Trophoblast cell (in vitro differentiated cells and primary cell): ENCODE data around the gene CHKB.
"Not testable (repeated sequence)": the region's sequence is repeated elsewhere in the genome, so short reads cannot be mapped to it uniquely, and the experiment has no call there.

Experiments used
- DNase-seq, 2 donors: peaks; one replicate each; pipeline ENCODE4 v3.0.0-alpha.2; 2016
- H2AFZ ChIP-seq: 2 replicates; pipeline ENCODE4 v1.6.1; 2013; ENCODE audit warnings: low read length, moderate library complexity, mild to moderate bottlenecking; ENCODE audit not compliant: insufficient read depth, poor library complexity
- H2AK5ac ChIP-seq: 2 replicates; pipeline ENCODE4 v1.6.1; 2013; ENCODE audit warnings: mild to moderate bottlenecking, low read length
- H2BK120ac ChIP-seq: 2 replicates; pipeline ENCODE4 v1.6.1; 2013; ENCODE audit warnings: low read length, mild to moderate bottlenecking, moderate library complexity; ENCODE audit not compliant: insufficient read depth, poor library complexity
- H2BK12ac ChIP-seq: 2 replicates; pipeline ENCODE4 v1.6.1; 2013; ENCODE audit warnings: mild to moderate bottlenecking, low read length, moderate library complexity
- H2BK5ac ChIP-seq: 2 replicates; pipeline ENCODE4 v1.6.1; 2013; ENCODE audit warnings: low read length, low read depth, moderate library complexity, mild to moderate bottlenecking; ENCODE audit not compliant: poor library complexity
- H3K14ac ChIP-seq: 2 replicates; pipeline ENCODE4 v1.6.1; 2013; ENCODE audit warnings: mild to moderate bottlenecking, low read length
- H3K18ac ChIP-seq: 2 replicates; pipeline ENCODE4 v1.6.1; 2013; ENCODE audit warnings: mild to moderate bottlenecking, low read length
- H3K23ac ChIP-seq: 2 replicates; pipeline ENCODE4 v1.6.1; 2013; ENCODE audit warnings: low read length
- H3K27ac ChIP-seq: 2 replicates; pipeline ENCODE4 v1.5.1; 2013; ENCODE audit warnings: low read depth, mild to moderate bottlenecking, inconsistent platforms, low read length, moderate library complexity
- H3K27me3 ChIP-seq: 2 replicates; pipeline ENCODE4 v1.6.1; 2013; ENCODE audit warnings: inconsistent platforms, mild to moderate bottlenecking, low read length, moderate library complexity; ENCODE audit not compliant: insufficient read depth
- H3K36me3 ChIP-seq, 2 experiments: 1 replicate in 1 of 2; 2 replicates in 1 of 2; pipeline ENCODE4 v1.6.1; 2013; ENCODE audit warnings: low read length in 2 of 2, mild to moderate bottlenecking in 2 of 2, moderate library complexity in 1 of 2; ENCODE audit not compliant: insufficient read depth in 2 of 2, control insufficient read depth in 1 of 2
- H3K4ac ChIP-seq: 2 replicates; pipeline ENCODE4 v1.6.1; 2013; ENCODE audit warnings: low read depth, mild to moderate bottlenecking, low read length, moderate library complexity
- H3K4me1 ChIP-seq, 2 experiments: 1 replicate in 1 of 2; 2 replicates in 1 of 2; pipeline ENCODE4 v1.6.1; 2013; ENCODE audit warnings: low read length in 2 of 2, mild to moderate bottlenecking in 2 of 2, moderate library complexity in 1 of 2; ENCODE audit not compliant: insufficient read depth in 2 of 2, control insufficient read depth in 1 of 2
- H3K4me2 ChIP-seq: 2 replicates; pipeline ENCODE4 v1.6.1; 2013; ENCODE audit warnings: inconsistent platforms, mild to moderate bottlenecking, low read length, moderate library complexity
- H3K4me3 ChIP-seq: 2 replicates; pipeline ENCODE4 v1.5.1; 2013; ENCODE audit warnings: mild to moderate bottlenecking, low read depth, low read length, inconsistent platforms
- H3K79me1 ChIP-seq: one replicate; pipeline ENCODE4 v1.6.1; 2013; ENCODE audit warnings: low read length
- H3K79me2 ChIP-seq: 2 replicates; pipeline ENCODE4 v1.6.1; 2013; ENCODE audit warnings: low read length, mild to moderate bottlenecking; ENCODE audit not compliant: control insufficient read depth, insufficient read depth, poor library complexity
- H3K9ac ChIP-seq: 2 replicates; pipeline ENCODE4 v1.6.1; 2013; ENCODE audit warnings: mild to moderate bottlenecking, low read length
- H3K9me3 ChIP-seq: 2 replicates; pipeline ENCODE4 v1.6.1; 2013; ENCODE audit warnings: low read depth, mild to moderate bottlenecking, control low read depth, inconsistent platforms, low read length; ENCODE audit not compliant: insufficient read depth
- H4K12ac ChIP-seq: 2 replicates; pipeline ENCODE4 v1.6.1; 2013; ENCODE audit warnings: low read depth, mild to moderate bottlenecking, low read length, moderate library complexity
- H4K8ac ChIP-seq: 2 replicates; pipeline ENCODE4 v1.6.1; 2013; ENCODE audit warnings: low read depth, mild to moderate bottlenecking, low read length, moderate library complexity
- H4K91ac ChIP-seq: one replicate; pipeline ENCODE4 v1.6.1; 2013; ENCODE audit warnings: low read depth, mild to moderate bottlenecking, low read length, moderate library complexity
- WGBS: extraction: QIAGEN DNeasy Blood & Tissue Kit; methylation state at CpG from one replicate; pipeline ENCODE4 v1.1.7; 2013; ENCODE audit warnings: missing lambda C conversion rate; ENCODE audit not compliant: insufficient read length, insufficient coverage; ENCODE audit errors: extremely low coverage; 5-methylcytosine and 5-hydroxymethylcytosine counted together

CHKB gene

DNA sequence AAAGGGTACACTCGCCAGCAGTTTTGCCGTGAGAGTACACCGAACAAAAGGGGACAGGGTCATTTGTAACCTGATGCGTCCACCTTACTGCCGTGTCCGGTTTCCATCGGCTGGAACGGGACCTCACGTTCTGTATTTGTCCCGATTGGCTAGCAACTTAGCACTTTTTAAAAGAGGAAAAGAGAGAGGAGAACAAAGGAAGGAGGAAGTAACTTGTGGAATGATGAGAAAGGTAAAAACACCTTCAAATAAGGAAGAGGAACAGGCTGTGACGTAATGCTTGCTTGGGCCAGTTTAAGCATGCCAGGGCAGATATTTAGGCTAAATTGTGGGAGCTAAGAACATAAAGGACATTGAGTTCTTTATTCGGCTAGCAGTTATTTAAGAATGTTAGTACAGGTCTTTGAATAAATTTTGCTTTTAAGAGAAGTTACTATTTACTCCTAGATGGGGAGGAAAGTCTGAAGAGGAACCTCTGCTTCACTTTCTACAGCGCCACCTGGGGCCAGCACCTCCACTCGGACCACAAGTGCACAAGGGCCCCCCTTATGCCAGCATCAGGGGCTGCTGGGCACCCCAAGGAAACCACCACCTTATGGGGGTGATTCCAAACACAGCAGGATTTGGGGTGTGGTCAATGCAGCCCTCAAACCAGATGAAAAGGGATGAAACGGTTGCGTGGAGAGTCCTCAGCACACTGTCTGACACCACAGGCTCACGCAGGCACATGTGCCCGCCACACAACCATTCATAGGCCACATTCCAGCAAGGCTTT lies 39.5 kb upstream of the CHKB start:
- Histone ChIP-seq H3K23ac (no peak overlapping the region), H3K18ac (no peak overlapping the region), H2AFZ (no peak overlapping the region), H3K4me1 (peaks cover 1 to 2% of the 10 kb centered on the region in 2 experiments), H4K91ac (no peak overlapping the region), H3K27ac (no peak overlapping the region), H4K12ac (no peak overlapping the region), H3K9me3 (peaks cover 1% of the 10 kb centered on the region), H3K14ac (no peak overlapping the region), H3K27me3 (no peaks in the 10 kb centered on the region), H3K9ac (no peak overlapping the region), H2BK12ac (no peak overlapping the region), H3K4me2 (no peak overlapping the region), H3K4ac (no peak overlapping the region), H2BK5ac (no peak overlapping the region), H2BK120ac (no peak overlapping the region), H2AK5ac (no peak overlapping the region), H3K4me3 (no peak overlapping the region), H3K36me3 (peaks cover 9 to 13% of the 10 kb centered on the region in 2 experiments), H3K79me1 (no peaks in the 10 kb centered on the region), H3K79me2 (no peaks in the 10 kb centered on the region), H4K8ac (no peak overlapping the region)
- peak in 1 of 2 donors; percentile 20 for DNase-seq
- no CpG with 5 or more reads among the region's 18 CpGs for WGBS

DNA sequence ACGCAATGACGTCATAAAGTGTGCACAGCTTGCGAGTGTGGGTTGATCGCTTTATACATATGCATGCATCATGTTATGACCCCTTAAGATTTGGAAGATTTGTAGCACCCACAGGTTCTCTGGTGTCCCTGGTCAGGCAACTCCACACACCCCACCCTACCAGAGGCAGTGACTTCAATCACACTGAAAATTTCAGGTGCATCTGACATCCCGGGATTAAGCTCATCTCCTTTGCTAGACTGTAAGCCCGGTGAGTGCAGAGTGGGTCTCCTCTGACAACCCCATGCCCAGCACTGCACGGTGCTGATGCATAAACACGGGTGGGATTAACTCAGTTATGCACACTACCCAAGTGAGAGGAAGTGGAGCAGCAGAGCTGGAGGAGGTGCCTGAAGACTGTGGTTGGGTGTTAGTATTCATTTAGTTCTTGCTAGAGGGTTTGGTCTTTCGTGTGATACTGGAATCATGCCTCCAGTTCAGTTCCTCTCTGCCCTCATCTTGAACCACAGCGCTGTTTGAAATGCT lies 38.8 kb upstream of the CHKB start:
- WGBS = no CpG with 5 or more reads among the region's 10 CpGs
- Histone ChIP-seq H3K79me1 (no peaks in the 10 kb centered on the region), H3K4me2 (no peak overlapping the region), H2AK5ac (no peak overlapping the region), H4K8ac (no peak overlapping the region), H3K18ac (no peak overlapping the region), H2AFZ (no peak overlapping the region), H3K9ac (no peak overlapping the region), H3K79me2 (no peaks in the 10 kb centered on the region), H3K14ac (no peak overlapping the region), H3K23ac (no peak overlapping the region), H3K27me3 (no peaks in the 10 kb centered on the region), H2BK12ac (no peak overlapping the region), H3K36me3 (peaks cover 9 to 13% of the 10 kb centered on the region in 2 experiments), H4K91ac (no peak overlapping the region), H3K4me1 (no peaks in the 10 kb centered on the region), H3K4me3 (no peak overlapping the region), H3K4ac (no peak overlapping the region), H4K12ac (no peak overlapping the region), H3K27ac (no peak overlapping the region), H2BK5ac (no peak overlapping the region), H2BK120ac (no peak overlapping the region), H3K9me3 (peaks cover 1% of the 10 kb centered on the region)
- peak in 1 of 2 donors; percentile 18 for DNase-seq

DNA sequence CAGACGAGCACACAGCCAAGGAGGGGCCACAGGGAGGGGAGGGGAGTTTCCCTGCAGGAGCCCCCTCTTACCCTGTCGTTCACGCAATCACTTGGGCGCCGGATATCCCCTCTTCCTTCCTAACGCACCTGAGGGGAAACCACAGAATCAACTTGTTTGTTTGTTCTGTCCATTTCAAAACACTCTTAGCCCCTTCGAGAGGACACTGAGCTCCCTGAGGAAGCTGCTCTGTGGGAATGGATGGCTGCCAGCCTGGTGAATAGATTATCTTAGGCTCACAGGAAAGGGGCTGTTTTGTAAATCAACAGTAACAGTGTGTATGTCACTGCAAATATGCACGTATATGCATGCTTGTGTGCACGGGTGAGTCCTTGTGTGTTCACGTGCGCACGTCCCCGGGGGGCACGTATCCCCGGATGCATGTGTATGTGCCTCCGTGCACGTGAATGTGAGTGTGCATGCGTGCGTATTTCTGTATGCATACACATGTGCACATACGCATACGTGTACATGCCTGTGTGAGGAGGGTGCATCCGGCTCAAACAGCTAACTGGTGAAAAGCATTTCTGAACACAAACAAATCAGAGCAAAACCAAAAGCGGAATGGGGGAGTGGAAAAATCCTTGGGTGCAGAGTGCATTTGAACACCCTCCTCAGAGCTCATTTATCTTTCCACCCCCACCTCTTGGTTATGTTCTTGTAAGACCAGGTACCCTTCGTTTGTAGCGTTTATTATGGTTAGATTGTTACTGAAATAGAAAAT lies 38.1 kb upstream of the CHKB start:
- no peak overlapping the region for H4K91ac ChIP-seq
- no peak overlapping the region for H2BK12ac ChIP-seq
- no peaks in the 10 kb centered on the region for H3K79me1 ChIP-seq
- H2BK5ac ChIP-seq = no peak overlapping the region
- no peak overlapping the region for H2AFZ ChIP-seq
- H3K9me3 ChIP-seq = peaks cover 1% of the 10 kb centered on the region
- no peak overlapping the region for H4K12ac ChIP-seq
- no peak overlapping the region for H4K8ac ChIP-seq
- no peak for DNase-seq
- no peak overlapping the region for H3K23ac ChIP-seq
- no peak overlapping the region for H3K4me3 ChIP-seq
- H3K4me2 ChIP-seq = no peak overlapping the region
- no peaks in the 10 kb centered on the region for H3K27me3 ChIP-seq
- no peak overlapping the region for H3K14ac ChIP-seq
- H3K36me3 ChIP-seq = peaks cover 6 to 7% of the 10 kb centered on the region in 2 experiments
- no peak overlapping the region for H2BK120ac ChIP-seq
- no peak overlapping the region for H3K4ac ChIP-seq
- H3K4me1 ChIP-seq = no peaks in the 10 kb centered on the region
- no peak overlapping the region for H2AK5ac ChIP-seq
- H3K79me2 ChIP-seq = no peaks in the 10 kb centered on the region
- H3K18ac ChIP-seq = no peak overlapping the region
- H3K27ac ChIP-seq = no peak overlapping the region
- WGBS = no CpG with 5 or more reads among the region's 25 CpGs
- no peak overlapping the region for H3K9ac ChIP-seq

DNA sequence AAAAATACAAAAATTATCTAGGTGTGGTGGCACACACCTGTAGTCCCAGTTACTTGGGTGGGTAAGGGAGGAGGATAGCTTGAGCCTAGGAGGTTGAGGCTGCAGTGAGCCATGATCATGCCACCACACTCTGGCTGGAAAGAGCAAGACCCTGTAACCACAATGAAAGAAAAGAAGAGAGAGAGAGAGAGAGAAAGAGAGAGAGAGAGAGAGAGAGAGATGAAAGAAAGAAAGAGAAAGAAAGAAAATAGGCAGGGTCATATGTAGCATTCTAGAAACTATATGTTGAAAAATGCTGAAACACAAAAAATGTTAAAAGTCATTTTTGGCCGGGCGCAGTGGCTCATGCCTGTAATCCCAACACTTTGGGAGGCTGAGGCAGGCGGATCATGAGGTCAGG lies 31.6 kb upstream of the CHKB start:
- H3K4me2 ChIP-seq, H2BK120ac ChIP-seq, H3K14ac ChIP-seq, H3K27ac ChIP-seq, H3K4me3 ChIP-seq, H2BK12ac ChIP-seq, DNase-seq, H3K9ac ChIP-seq, H2AFZ ChIP-seq, H4K12ac ChIP-seq, H3K23ac ChIP-seq, H3K79me1 ChIP-seq, H3K27me3 ChIP-seq, H3K9me3 ChIP-seq, H3K79me2 ChIP-seq, H3K4ac ChIP-seq, H3K18ac ChIP-seq, H2BK5ac ChIP-seq, H4K8ac ChIP-seq, H3K4me1 ChIP-seq, H2AK5ac ChIP-seq, H3K36me3 ChIP-seq, H4K91ac ChIP-seq: not testable (repeated sequence)
- no CpG with 5 or more reads among the region's 3 CpGs for WGBS
